ENCODE measurements around the gene LYSET. TPM values are rescaled to one million over a fixed set of nuclear protein-coding genes. Genes with fewer than 3 reads are reported as not detected.
A peak's percentile ranks its signal among the peaks of the same experiment; 100 is the strongest.

The LYSET gene
- total and polyA plus RNA-seq, 7 donors, result 19.7 to 50.1 (median 29.1) TPM

GRCh38 chr14:93200553-93200952 lies 15.4 kb downstream of the LYSET start:
- peaks cover 6% of the 10 kb centered on the region for H3K4me1 ChIP-seq
- DNase-seq, result no peak
- H3K4me3 ChIP-seq, result no peak overlapping the region
- intact Hi-C loops (cut with DNase I), result loop anchor here in 1 of 2 donors (10.0 kb wide), 2 partner anchors 134 to 414 kb away; partner anchors contain the start of gene BTBD7
- ATAC-seq, result peak in 1 of 4 donors; percentile 58
- TF ChIP-seq CTCF (IDR thresholded peaks at IDR 0.05), result no peak
- H3K27ac ChIP-seq, result no peak overlapping the region
- peaks cover 3 to 4% of the 10 kb centered on the region in 2 donors for H3K36me3 ChIP-seq (ENCODE audit: insufficient read depth in 1 of 2, low read depth in 1 of 2)
- H3K27me3 ChIP-seq (ENCODE audit: insufficient read depth in 3 of 3, low read length in 2 of 3), result no peaks in the 10 kb centered on the region
- no peaks in the 10 kb centered on the region for H3K9me3 ChIP-seq
- 94 to 99% (median 98%) methylated on average over 5 of the region's 5 CpGs for WGBS, 3 donors

- intact Hi-C loops (cut with DNase I), result loop anchor here in 1 of 2 donors (10.0 kb wide), 2 partner anchors 134 to 414 kb away; partner anchors contain the start of gene BTBD7
Observed at GRCh38 chr14:93201155-93201704, 16.1 kb downstream of the LYSET start.

GRCh38 chr14:93206793-93207467 lies 21.8 kb downstream of the LYSET start, which contains the start of the genes GON7 and UBR7:
TSS of gene GON7 (minus strand) at chr14:93207065. CDS start at chr14:93207037, 28 bp downstream.
TSS of gene UBR7 (plus strand) at chr14:93207256. CDS start at chr14:93207292, 36 bp downstream.
- no peaks in the 10 kb centered on the region for H3K27me3 ChIP-seq (ENCODE audit: insufficient read depth in 3 of 3, low read length in 2 of 3)
- 0% methylated on average over 55 to 65 of the region's 65 CpGs for WGBS, 3 donors
- DNase-seq, result peak; percentile 94 to 97
- intact Hi-C loops (cut with DNase I), result loop anchor here in 1 of 2 donors (2.0 to 10.0 kb wide), 3 partner anchors 22 to 408 kb away; partner anchors contain the start of genes BTBD7, LYSET and MOAP1
- H3K4me1 ChIP-seq, result peaks cover 18% of the 10 kb centered on the region
- peak within 1 kb of the TSS; percentile 87 for H3K27ac ChIP-seq
- H3K9me3 ChIP-seq, result no peaks in the 10 kb centered on the region
- peak; percentile 98 to 99 (median 98) for ATAC-seq
- peaks cover 0 to 27% of the 10 kb centered on the region in 2 donors for H3K36me3 ChIP-seq (ENCODE audit: insufficient read depth in 1 of 2, low read depth in 1 of 2)
- peak; percentile 36 for TF ChIP-seq CTCF (IDR thresholded peaks at IDR 0.05)
- H3K4me3 ChIP-seq, result peak within 1 kb of the TSS; percentile 97

More at GRCh38 chr14:93201155-93201704, 16.1 kb downstream of the LYSET start:
- Histone ChIP-seq H3K27ac (no peak overlapping the region), H3K9me3 (no peaks in the 10 kb centered on the region), H3K4me3 (no peak overlapping the region), H3K27me3 (ENCODE audit: insufficient read depth in 3 of 3, low read length in 2 of 3) (no peaks in the 10 kb centered on the region), H3K4me1 (peaks cover 6% of the 10 kb centered on the region), H3K36me3 (ENCODE audit: insufficient read depth in 1 of 2, low read depth in 1 of 2) (peaks cover 3 to 4% of the 10 kb centered on the region in 2 donors)
- DNase-seq (no peak), ATAC-seq (no peak)
- no peak for TF ChIP-seq CTCF (IDR thresholded peaks at IDR 0.05)
- WGBS, 3 donors, result 86 to 96% (median 89%) methylated on average over 7 of the region's 7 CpGs

GRCh38 chr14:93207468-93208308 lies 22.6 kb downstream of the LYSET start:
- ATAC-seq (peak; percentile 70 to 77 (median 72)), DNase-seq (peak in 1 of 2 donors; percentile 78)
- WGBS, 3 donors, result 0% methylated on average over 19 to 23 of the region's 23 CpGs
- Histone ChIP-seq H3K9me3 (no peaks in the 10 kb centered on the region), H3K4me1 (peaks cover 18% of the 10 kb centered on the region), H3K27me3 (ENCODE audit: insufficient read depth in 3 of 3, low read length in 2 of 3) (no peaks in the 10 kb centered on the region), H3K4me3 (peak overlapping the region; percentile 97), H3K36me3 (ENCODE audit: insufficient read depth in 1 of 2, low read depth in 1 of 2) (peaks cover 0 to 34% of the 10 kb centered on the region in 2 donors), H3K27ac (peak overlapping the region; percentile 87)
- no peak for TF ChIP-seq CTCF (IDR thresholded peaks at IDR 0.05)
- intact Hi-C loops (cut with DNase I), result loop anchor here in 1 of 2 donors (2.0 to 10.0 kb wide), 3 partner anchors 23 to 407 kb away; partner anchors contain the start of genes BTBD7, LYSET and MOAP1

All from psoas muscle (tissue), 8 donors.